Esophagus squamous epithelium (tissue), 4 donors: Measurements from ENCODE around the gene SELL.

Experiments
- POLR2A ChIP-seq, 4 donors: fragments of 450-650 bp; IDR thresholded peaks; one replicate each; pipeline ENCODE4 v1.6.1; 2017; ENCODE audit warnings: antibody characterized with exemption in 4 of 4, mild to moderate bottlenecking in 4 of 4, moderate library complexity in 3 of 4
- TF ChIP-seq, protein P1 (sequence below), 6 experiments: fragments of 450-650 bp in 4 of 6; fragments of 200-600 bp in 2 of 6; sonication (generic) in 2 of 6; IDR thresholded peaks; one replicate each; pipeline ENCODE4 v1.5.1; 2016 to 2019; ENCODE audit warnings: antibody characterized with exemption in 6 of 6, mild to moderate bottlenecking in 4 of 6, moderate library complexity in 4 of 6

DNA sequence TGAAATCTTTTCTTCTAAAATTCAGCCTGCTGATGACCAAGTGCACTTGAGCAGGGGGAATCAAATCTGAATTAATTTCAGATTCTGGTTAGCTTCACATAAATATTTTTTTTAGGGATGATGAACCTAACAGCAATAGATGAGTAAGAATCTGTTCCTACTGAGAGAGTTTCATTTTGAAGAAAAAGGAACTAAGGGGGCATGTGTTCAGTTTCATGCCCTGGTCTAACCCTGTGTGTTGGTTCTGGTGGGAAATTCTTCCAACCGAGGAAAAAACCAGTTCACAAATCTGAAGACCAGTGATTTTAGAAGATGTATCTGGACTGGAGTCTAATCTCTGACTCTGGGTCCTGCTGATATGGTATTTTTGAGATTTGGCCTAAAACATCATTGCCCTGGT, 13.7 kb downstream of the SELL start:
- TF ChIP-seq, protein P1, sequence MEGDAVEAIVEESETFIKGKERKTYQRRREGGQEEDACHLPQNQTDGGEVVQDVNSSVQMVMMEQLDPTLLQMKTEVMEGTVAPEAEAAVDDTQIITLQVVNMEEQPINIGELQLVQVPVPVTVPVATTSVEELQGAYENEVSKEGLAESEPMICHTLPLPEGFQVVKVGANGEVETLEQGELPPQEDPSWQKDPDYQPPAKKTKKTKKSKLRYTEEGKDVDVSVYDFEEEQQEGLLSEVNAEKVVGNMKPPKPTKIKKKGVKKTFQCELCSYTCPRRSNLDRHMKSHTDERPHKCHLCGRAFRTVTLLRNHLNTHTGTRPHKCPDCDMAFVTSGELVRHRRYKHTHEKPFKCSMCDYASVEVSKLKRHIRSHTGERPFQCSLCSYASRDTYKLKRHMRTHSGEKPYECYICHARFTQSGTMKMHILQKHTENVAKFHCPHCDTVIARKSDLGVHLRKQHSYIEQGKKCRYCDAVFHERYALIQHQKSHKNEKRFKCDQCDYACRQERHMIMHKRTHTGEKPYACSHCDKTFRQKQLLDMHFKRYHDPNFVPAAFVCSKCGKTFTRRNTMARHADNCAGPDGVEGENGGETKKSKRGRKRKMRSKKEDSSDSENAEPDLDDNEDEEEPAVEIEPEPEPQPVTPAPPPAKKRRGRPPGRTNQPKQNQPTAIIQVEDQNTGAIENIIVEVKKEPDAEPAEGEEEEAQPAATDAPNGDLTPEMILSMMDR (IDR thresholded peaks at IDR 0.05) = no peak
- no peak for TF ChIP-seq POLR2A (IDR thresholded peaks at IDR 0.05)
